Measurements from ENCODE around the gene TRIM16.
"Not testable (repeated sequence)": the region's sequence is repeated elsewhere in the genome, so short reads cannot be mapped to it uniquely, and the experiment has no call there.

Gene TRIM16

GRCh38 chr17:15592960-15593359 lies 91.2 kb downstream of the TRIM16 start:
- H3K9ac ChIP-seq (ENCODE audit: low read length); H3K36me3 ChIP-seq (ENCODE audit: insufficient read depth, low read length); H3K4me1 ChIP-seq (ENCODE audit: insufficient read depth, low read length); H3K27me3 ChIP-seq (ENCODE audit: control insufficient read depth in 1 of 2, insufficient read depth in 2 of 2, low read length in 2 of 2); H3K4me3 ChIP-seq (ENCODE audit: low read depth in 1 of 2, low read length in 2 of 2); H3K27ac ChIP-seq (ENCODE audit: low read depth, low read length); H3K9me3 ChIP-seq (ENCODE audit: low read length): not testable (repeated sequence)

- not testable (repeated sequence) for H3K27ac ChIP-seq (ENCODE audit: low read depth, low read length); H3K36me3 ChIP-seq (ENCODE audit: insufficient read depth, low read length); H3K4me1 ChIP-seq (ENCODE audit: insufficient read depth, low read length); H3K9me3 ChIP-seq (ENCODE audit: low read length); H3K27me3 ChIP-seq (ENCODE audit: control insufficient read depth in 1 of 2, insufficient read depth in 2 of 2, low read length in 2 of 2); H3K4me3 ChIP-seq (ENCODE audit: low read depth in 1 of 2, low read length in 2 of 2); H3K9ac ChIP-seq (ENCODE audit: low read length)
Measured at GRCh38 chr17:15591986-15592385, 92.1 kb downstream of the TRIM16 start.

GRCh38 chr17:15590844-15591243 lies 93.3 kb downstream of the TRIM16 start:
- not testable (repeated sequence) for H3K27ac ChIP-seq (ENCODE audit: low read depth, low read length); H3K4me3 ChIP-seq (ENCODE audit: low read depth in 1 of 2, low read length in 2 of 2); H3K27me3 ChIP-seq (ENCODE audit: control insufficient read depth in 1 of 2, insufficient read depth in 2 of 2, low read length in 2 of 2); H3K9me3 ChIP-seq (ENCODE audit: low read length); H3K9ac ChIP-seq (ENCODE audit: low read length); H3K36me3 ChIP-seq (ENCODE audit: insufficient read depth, low read length); H3K4me1 ChIP-seq (ENCODE audit: insufficient read depth, low read length)

- not testable (repeated sequence) for H3K9ac ChIP-seq (ENCODE audit: low read length); H3K4me3 ChIP-seq (ENCODE audit: low read depth in 1 of 2, low read length in 2 of 2); H3K4me1 ChIP-seq (ENCODE audit: insufficient read depth, low read length); H3K27me3 ChIP-seq (ENCODE audit: control insufficient read depth in 1 of 2, insufficient read depth in 2 of 2, low read length in 2 of 2); H3K36me3 ChIP-seq (ENCODE audit: insufficient read depth, low read length); H3K27ac ChIP-seq (ENCODE audit: low read depth, low read length); H3K9me3 ChIP-seq (ENCODE audit: low read length)
Measured at GRCh38 chr17:15589544-15590536, 94.3 kb downstream of the TRIM16 start.

- H3K36me3 ChIP-seq (ENCODE audit: insufficient read depth, low read length); H3K27ac ChIP-seq (ENCODE audit: low read depth, low read length); H3K27me3 ChIP-seq (ENCODE audit: control insufficient read depth in 1 of 2, insufficient read depth in 2 of 2, low read length in 2 of 2); H3K9me3 ChIP-seq (ENCODE audit: low read length); H3K9ac ChIP-seq (ENCODE audit: low read length); H3K4me1 ChIP-seq (ENCODE audit: insufficient read depth, low read length); H3K4me3 ChIP-seq (ENCODE audit: low read depth in 1 of 2, low read length in 2 of 2): not testable (repeated sequence)
Measured at GRCh38 chr17:15588017-15588416, 96.1 kb downstream of the TRIM16 start.

GRCh38 chr17:15583313-15583712 lies 100.8 kb downstream of the TRIM16 start:
- H3K27ac ChIP-seq (ENCODE audit: low read depth, low read length); H3K9ac ChIP-seq (ENCODE audit: low read length); H3K4me3 ChIP-seq (ENCODE audit: low read depth in 1 of 2, low read length in 2 of 2); H3K4me1 ChIP-seq (ENCODE audit: insufficient read depth, low read length); H3K27me3 ChIP-seq (ENCODE audit: control insufficient read depth in 1 of 2, insufficient read depth in 2 of 2, low read length in 2 of 2); H3K9me3 ChIP-seq (ENCODE audit: low read length); H3K36me3 ChIP-seq (ENCODE audit: insufficient read depth, low read length): not testable (repeated sequence)

GRCh38 chr17:15581462-15581861 lies 102.6 kb downstream of the TRIM16 start:
- not testable (repeated sequence) for H3K36me3 ChIP-seq (ENCODE audit: insufficient read depth, low read length); H3K9me3 ChIP-seq (ENCODE audit: low read length); H3K9ac ChIP-seq (ENCODE audit: low read length); H3K27ac ChIP-seq (ENCODE audit: low read depth, low read length); H3K4me1 ChIP-seq (ENCODE audit: insufficient read depth, low read length); H3K27me3 ChIP-seq (ENCODE audit: control insufficient read depth in 1 of 2, insufficient read depth in 2 of 2, low read length in 2 of 2); H3K4me3 ChIP-seq (ENCODE audit: low read depth in 1 of 2, low read length in 2 of 2)
